DOHH2 (cell line): ENCODE data around the gene PROM2.

Experiments used
- H3F3A ChIP-seq: fragments of 200-600 bp; sonication (generic), shearing (Covaris generic); 2 replicates; pipeline ENCODE4 v1.6.0; 2016; ENCODE audit warnings: antibody characterized with exemption, mild to moderate bottlenecking; ENCODE audit not compliant: control insufficient read depth, insufficient read depth
- H3K27ac ChIP-seq: fragments of 200-600 bp; sonication (generic); 2 replicates; pipeline ENCODE4 v1.5.1; 2014; ENCODE audit warnings: low read depth, mild to moderate bottlenecking, low read length, moderate library complexity
- H3K27me3 ChIP-seq: fragments of 200-600 bp; sonication (generic); 2 replicates; pipeline ENCODE4 v1.6.1; 2014; ENCODE audit warnings: mild to moderate bottlenecking, low read length, mixed read lengths; ENCODE audit not compliant: control insufficient read depth
- H3K36me3 ChIP-seq: fragments of 200-600 bp; sonication (generic); 2 replicates; pipeline ENCODE4 v1.6.1; 2014; ENCODE audit warnings: mild to moderate bottlenecking, low read length, moderate library complexity, mixed read lengths; ENCODE audit not compliant: control insufficient read depth
- H3K4me1 ChIP-seq: fragments of 200-600 bp; sonication (generic); 2 replicates; pipeline ENCODE4 v1.6.1; 2014; ENCODE audit warnings: mild to moderate bottlenecking, low read length, mixed read lengths; ENCODE audit not compliant: control insufficient read depth
- H3K4me2 ChIP-seq: fragments of 200-600 bp; sonication (generic); 2 replicates; pipeline ENCODE4 v1.6.0; 2014; ENCODE audit warnings: mild to moderate bottlenecking, low read length, moderate library complexity
- H3K4me3 ChIP-seq: fragments of 200-600 bp; sonication (generic); 2 replicates; pipeline ENCODE4 v1.5.1; 2014; ENCODE audit warnings: mild to moderate bottlenecking, low read length, mixed read lengths
- H3K79me2 ChIP-seq: fragments of 200-600 bp; sonication (generic); 2 replicates; pipeline ENCODE4 v1.6.1; 2014; ENCODE audit warnings: mild to moderate bottlenecking, low read length, mixed read lengths; ENCODE audit not compliant: control insufficient read depth
- H3K9me2 ChIP-seq: fragments of 200-600 bp; sonication (generic); replicated peaks from 2 replicates; pipeline ENCODE4 v1.6.1; 2014; ENCODE audit warnings: mild to moderate bottlenecking, low read length, mixed read lengths; ENCODE audit not compliant: control insufficient read depth
- H3K9me3 ChIP-seq: fragments of 200-600 bp; sonication (generic); 2 replicates; pipeline ENCODE4 v1.6.1; 2014; ENCODE audit warnings: antibody characterized with exemption, low read length, mixed read lengths; ENCODE audit not compliant: control insufficient read depth, insufficient read depth
- H4K20me1 ChIP-seq: fragments of 200-600 bp; sonication (generic); 2 replicates; pipeline ENCODE4 v1.6.0; 2014; ENCODE audit warnings: low read depth, mild to moderate bottlenecking, antibody characterized with exemption, low read length, moderate library complexity; ENCODE audit not compliant: control insufficient read depth, insufficient read depth
- CTCF ChIP-seq: fragments of 200-600 bp; sonication (generic); IDR thresholded peaks from one replicate; pipeline ENCODE4 v1.5.1; 2014; ENCODE audit warnings: antibody characterized with exemption, mild to moderate bottlenecking, low read depth, low read length; ENCODE audit not compliant: poor library complexity, severe bottlenecking
- EZH2phosphoT487 ChIP-seq: fragments of 200-600 bp; sonication (generic); IDR thresholded peaks from 2 replicates; pipeline ENCODE4 v1.6.1; 2017; ENCODE audit warnings: borderline replicate concordance, mild to moderate bottlenecking, antibody characterized with exemption, low read length, moderate library complexity, mixed read lengths

The PROM2 gene

GRCh38 chr2:95309599-95309998, 35.4 kb downstream of the PROM2 start:
- Histone ChIP-seq H3K79me2 (no peaks in the 10 kb centered on the region), H3K9me2 (no peaks in the 10 kb centered on the region), H3K27me3 (no peaks in the 10 kb centered on the region), H4K20me1 (no peaks in the 10 kb centered on the region), H3F3A (no peaks in the 10 kb centered on the region), H3K4me1 (no peaks in the 10 kb centered on the region), H3K36me3 (no peaks in the 10 kb centered on the region), H3K4me3 (no peak overlapping the region), H3K27ac (no peak overlapping the region), H3K4me2 (no peak overlapping the region), H3K9me3 (no peaks in the 10 kb centered on the region)
- TF ChIP-seq CTCF (no peak), EZH2phosphoT487 (no peak)

- Histone ChIP-seq H3K79me2 (no peaks in the 10 kb centered on the region), H3K27me3 (no peaks in the 10 kb centered on the region), H3K27ac (no peak overlapping the region), H3F3A (no peaks in the 10 kb centered on the region), H3K4me3 (no peak overlapping the region), H3K9me3 (no peaks in the 10 kb centered on the region), H3K4me2 (no peak overlapping the region), H3K36me3 (no peaks in the 10 kb centered on the region), H4K20me1 (no peaks in the 10 kb centered on the region), H3K4me1 (no peaks in the 10 kb centered on the region), H3K9me2 (no peaks in the 10 kb centered on the region)
- TF ChIP-seq EZH2phosphoT487 = no peak
- TF ChIP-seq CTCF = no peak
These were observed 36.0 kb downstream of the PROM2 start for GRCh38 chr2:95310216-95310615.

GRCh38 chr2:95310651-95311050, 36.4 kb downstream of the PROM2 start:
- Histone ChIP-seq H3K9me3 (no peaks in the 10 kb centered on the region), H3K9me2 (no peaks in the 10 kb centered on the region), H3K4me3 (no peak overlapping the region), H3K79me2 (no peaks in the 10 kb centered on the region), H3K4me1 (no peaks in the 10 kb centered on the region), H3K27me3 (no peaks in the 10 kb centered on the region), H4K20me1 (no peaks in the 10 kb centered on the region), H3K27ac (no peak overlapping the region), H3F3A (no peaks in the 10 kb centered on the region), H3K4me2 (no peak overlapping the region), H3K36me3 (no peaks in the 10 kb centered on the region)
- TF ChIP-seq EZH2phosphoT487 (no peak), CTCF (no peak)
